CD4-positive, alpha-beta T cell treated with Interleukin-4 for 1 hour (primary cell): ENCODE data around the gene STING1.

Experiments
- DNase-seq, 2 donors: peaks; one replicate each; pipeline ENCODE4 v3.0.0-alpha.2; 2020 to 2022

The STING1 gene

GRCh38 chr5:139435676-139436075, 46.9 kb downstream of the STING1 start:
- DNase-seq: no peak

GRCh38 chr5:139431706-139432105, 50.9 kb downstream of the STING1 start:
- DNase-seq: no peak

GRCh38 chr5:139430015-139430414, 52.5 kb downstream of the STING1 start:
- DNase-seq: no peak

- DNase-seq: no peak
These were observed 56.2 kb downstream of the STING1 start for GRCh38 chr5:139426203-139426885.
